Duodenal mucosa (tissue), 2 donors: ENCODE data around the gene ZBTB42.

Experiments
- H3K27ac ChIP-seq: one replicate; pipeline ENCODE4 v1.7.0; 2013; ENCODE audit warnings: low read depth, low read length
- H3K27me3 ChIP-seq, 2 donors: one replicate each; pipeline ENCODE4 v1.7.0; 2013; ENCODE audit warnings: low read length in 2 of 2, control low read depth in 1 of 2; ENCODE audit not compliant: insufficient read depth in 2 of 2, control insufficient read depth in 1 of 2
- H3K36me3 ChIP-seq, 2 donors: one replicate each; pipeline ENCODE4 v1.7.0; 2013; ENCODE audit warnings: low read length in 2 of 2, control low read depth in 1 of 2; ENCODE audit not compliant: insufficient read depth in 2 of 2, control insufficient read depth in 1 of 2
- H3K4me1 ChIP-seq, 2 donors: one replicate each; pipeline ENCODE4 v1.7.0; 2013; ENCODE audit warnings: low read length in 2 of 2, control low read depth in 1 of 2; ENCODE audit not compliant: insufficient read depth in 2 of 2, control insufficient read depth in 1 of 2
- H3K4me3 ChIP-seq, 2 donors: one replicate each; pipeline ENCODE4 v1.7.0; 2013; ENCODE audit warnings: low read length in 2 of 2, low read depth in 1 of 2
- H3K9ac ChIP-seq, 2 donors: one replicate each; pipeline ENCODE4 v1.7.0; 2013; ENCODE audit warnings: low read length in 2 of 2, low read depth in 1 of 2
- H3K9me3 ChIP-seq, 2 donors: one replicate each; pipeline ENCODE4 v1.7.0; 2013; ENCODE audit warnings: low read length in 2 of 2, control low read depth in 1 of 2; ENCODE audit not compliant: control insufficient read depth in 1 of 2

Gene ZBTB42

DNA sequence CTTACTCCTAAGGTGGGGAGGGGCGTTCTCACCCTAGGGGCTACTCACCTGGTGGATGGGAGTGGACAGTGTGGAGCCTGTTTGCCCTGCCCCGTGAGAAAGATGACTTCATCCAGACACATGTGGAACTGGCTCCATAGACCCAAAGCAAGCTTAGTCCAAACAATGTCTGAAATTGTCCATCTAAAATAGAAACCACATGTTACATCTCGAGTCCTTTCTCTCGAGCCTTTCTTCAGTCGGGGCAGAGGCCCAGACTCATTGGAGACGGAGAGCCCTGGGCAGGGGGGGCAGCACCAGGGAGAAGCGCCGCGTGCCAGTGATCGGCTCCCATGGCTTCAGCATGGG is 43.7 kb upstream of the ZBTB42 start:
- Histone ChIP-seq H3K9me3 (no peaks in the 10 kb centered on the region), H3K9ac (no peak overlapping the region), H3K36me3 (peaks cover 22 to 62% of the 10 kb centered on the region in 2 donors), H3K4me1 (peaks cover 27 to 32% of the 10 kb centered on the region in 2 donors), H3K4me3 (no peak overlapping the region), H3K27ac (no peak overlapping the region), H3K27me3 (no peaks in the 10 kb centered on the region)

DNA sequence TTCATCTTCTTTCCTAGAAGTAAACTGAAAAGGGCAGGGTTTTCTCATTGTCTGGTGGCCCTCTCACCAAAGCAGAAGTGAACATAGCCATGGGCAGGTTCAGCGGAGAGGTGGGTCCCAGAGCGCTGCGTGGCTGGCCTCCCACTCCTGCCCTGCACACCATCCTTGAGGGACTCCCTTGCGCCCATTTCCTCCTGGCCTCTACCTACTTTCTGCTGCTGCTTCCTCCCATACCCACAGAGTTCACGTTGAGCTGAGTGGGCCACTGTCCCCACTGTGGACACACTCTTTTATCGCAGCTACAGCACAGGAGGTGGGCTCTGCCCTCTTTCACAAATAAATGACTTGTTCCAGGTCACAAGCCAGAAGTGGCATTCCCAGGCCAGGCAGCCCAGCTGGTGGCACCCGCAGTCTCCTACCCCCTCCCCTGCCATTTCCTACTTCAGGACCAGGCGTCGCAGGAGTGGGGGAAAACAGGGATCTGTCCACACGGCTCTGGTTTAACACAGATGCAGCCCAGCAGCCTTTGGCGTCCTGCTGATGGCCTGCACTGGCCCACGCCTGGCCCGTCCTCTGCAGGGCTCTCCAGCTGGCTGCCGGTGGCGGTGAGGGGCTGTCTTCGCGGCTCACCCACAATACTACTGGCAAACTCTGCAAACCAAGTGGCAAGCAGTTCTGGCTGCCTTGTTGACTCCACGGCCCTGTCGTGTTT is 43.1 kb upstream of the ZBTB42 start:
- Histone ChIP-seq H3K4me3 (no peak overlapping the region), H3K27me3 (no peaks in the 10 kb centered on the region), H3K4me1 (peaks cover 25 to 32% of the 10 kb centered on the region in 2 donors), H3K9ac (no peak overlapping the region), H3K9me3 (no peaks in the 10 kb centered on the region), H3K36me3 (peaks cover 22 to 62% of the 10 kb centered on the region in 2 donors), H3K27ac (no peak overlapping the region)

DNA sequence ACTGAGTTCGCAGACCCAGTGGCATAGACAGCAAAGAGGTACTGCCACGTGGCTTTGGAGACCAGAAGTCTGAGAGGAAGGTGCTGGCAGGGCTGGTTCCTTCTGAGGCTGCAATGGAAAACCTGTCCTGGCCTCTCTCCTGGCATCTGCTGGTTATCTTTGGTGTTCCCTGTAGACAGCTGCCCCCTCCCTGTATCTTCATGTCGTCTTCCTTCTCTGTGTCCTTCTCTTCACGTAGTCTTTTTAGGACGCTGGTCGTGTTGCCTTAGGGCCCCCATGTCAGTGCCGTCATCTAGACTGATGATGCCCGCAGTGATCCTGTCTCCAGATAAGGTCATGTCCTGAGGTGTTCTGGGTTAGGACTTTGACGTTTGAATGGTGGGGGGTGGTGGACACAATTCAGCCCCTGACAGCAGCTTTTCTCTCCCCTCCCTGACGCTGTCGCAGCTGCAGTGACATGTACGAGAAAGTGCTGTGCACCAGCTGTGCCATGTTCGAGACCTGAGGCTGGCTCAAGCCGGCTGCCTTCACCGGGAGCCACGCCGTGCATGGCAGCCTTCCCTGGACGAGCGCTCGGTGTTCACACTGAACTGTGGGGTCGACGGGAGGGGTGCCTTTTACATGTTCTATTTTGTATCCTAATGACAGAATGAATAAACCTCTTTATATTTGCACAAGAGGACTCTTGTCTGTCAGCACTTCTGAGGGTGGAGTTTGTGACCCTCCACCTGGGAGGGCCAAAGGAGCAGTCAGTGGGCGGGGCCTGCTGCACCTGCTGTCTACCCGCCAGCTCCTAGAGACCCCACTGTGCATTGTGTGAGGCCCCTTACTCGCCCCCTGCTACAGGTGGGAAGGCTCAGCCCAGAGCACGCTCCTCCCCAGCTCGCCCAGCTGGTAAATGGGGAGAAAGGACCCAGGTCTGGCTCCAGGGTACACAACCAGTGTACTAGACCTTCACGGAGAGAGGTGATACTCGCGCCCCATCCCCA is 41.6 kb upstream of the ZBTB42 start:
- Histone ChIP-seq H3K4me1 (peaks cover 19 to 23% of the 10 kb centered on the region in 2 donors), H3K4me3 (no peak overlapping the region), H3K27ac (no peak overlapping the region), H3K27me3 (no peaks in the 10 kb centered on the region), H3K9me3 (no peaks in the 10 kb centered on the region), H3K36me3 (peaks cover 22 to 62% of the 10 kb centered on the region in 2 donors), H3K9ac (no peak overlapping the region)

DNA sequence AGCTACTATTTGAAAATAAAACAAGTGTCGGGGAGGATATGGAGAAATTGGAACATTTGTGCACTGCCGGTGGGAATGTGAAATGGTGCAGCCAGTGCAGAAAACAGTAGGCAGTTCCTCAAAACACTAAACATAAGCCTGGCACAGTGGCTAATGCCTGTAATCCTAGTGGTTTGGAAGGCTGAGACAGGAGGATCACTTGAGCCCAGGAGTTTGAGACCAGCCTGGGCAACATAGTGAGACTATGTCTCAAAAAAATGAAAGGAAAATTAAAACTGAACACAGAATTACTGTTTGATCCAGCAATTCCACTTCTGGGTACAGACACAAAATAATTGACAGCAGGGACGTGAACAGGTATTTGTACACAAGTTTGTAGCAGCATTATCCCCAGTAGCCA is 35.4 kb upstream of the ZBTB42 start:
- Histone ChIP-seq H3K4me1 (peaks cover 3 to 4% of the 10 kb centered on the region in 2 donors), H3K9me3 (no peaks in the 10 kb centered on the region), H3K4me3 (no peak overlapping the region), H3K36me3 (peaks cover 3 to 15% of the 10 kb centered on the region in 2 donors), H3K27ac (no peak overlapping the region), H3K27me3 (no peaks in the 10 kb centered on the region), H3K9ac (no peak overlapping the region)

DNA sequence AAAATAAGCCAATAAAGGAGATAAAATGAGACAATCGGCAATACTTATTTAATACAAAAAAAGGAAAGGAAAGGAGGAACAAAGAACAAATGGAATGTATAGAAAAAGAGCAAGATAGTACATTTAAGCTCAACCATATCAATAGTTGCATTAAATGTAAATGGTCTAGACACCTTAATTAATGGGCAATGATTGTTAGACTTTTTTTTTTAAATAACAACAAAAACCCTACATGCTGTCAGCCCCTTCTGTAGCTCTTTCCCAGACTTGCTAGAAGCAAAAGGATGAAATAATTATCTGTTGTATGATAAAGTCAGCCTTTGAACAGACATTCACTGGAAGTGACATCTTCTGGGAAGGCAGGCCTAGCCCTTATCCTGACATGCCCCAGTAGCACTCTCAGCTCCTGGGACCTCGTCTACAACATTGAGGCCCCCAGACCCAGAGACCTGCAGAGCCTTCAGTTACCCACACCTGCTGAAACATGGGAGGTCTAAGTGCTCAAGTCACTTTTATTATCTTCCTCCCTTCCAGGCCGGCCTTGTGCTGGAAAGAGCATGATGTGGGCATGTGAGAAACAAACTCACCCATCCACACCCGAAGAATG is 34.5 kb upstream of the ZBTB42 start:
- H3K9me3 ChIP-seq = peaks cover 0 to 5% of the 10 kb centered on the region in 2 donors
- H3K4me1 ChIP-seq = peaks cover 3 to 4% of the 10 kb centered on the region in 2 donors
- peaks cover 6 to 16% of the 10 kb centered on the region in 2 donors for H3K36me3 ChIP-seq
- no peak overlapping the region for H3K9ac ChIP-seq
- H3K4me3 ChIP-seq = no peak overlapping the region
- H3K27ac ChIP-seq = no peak overlapping the region
- no peaks in the 10 kb centered on the region for H3K27me3 ChIP-seq

DNA sequence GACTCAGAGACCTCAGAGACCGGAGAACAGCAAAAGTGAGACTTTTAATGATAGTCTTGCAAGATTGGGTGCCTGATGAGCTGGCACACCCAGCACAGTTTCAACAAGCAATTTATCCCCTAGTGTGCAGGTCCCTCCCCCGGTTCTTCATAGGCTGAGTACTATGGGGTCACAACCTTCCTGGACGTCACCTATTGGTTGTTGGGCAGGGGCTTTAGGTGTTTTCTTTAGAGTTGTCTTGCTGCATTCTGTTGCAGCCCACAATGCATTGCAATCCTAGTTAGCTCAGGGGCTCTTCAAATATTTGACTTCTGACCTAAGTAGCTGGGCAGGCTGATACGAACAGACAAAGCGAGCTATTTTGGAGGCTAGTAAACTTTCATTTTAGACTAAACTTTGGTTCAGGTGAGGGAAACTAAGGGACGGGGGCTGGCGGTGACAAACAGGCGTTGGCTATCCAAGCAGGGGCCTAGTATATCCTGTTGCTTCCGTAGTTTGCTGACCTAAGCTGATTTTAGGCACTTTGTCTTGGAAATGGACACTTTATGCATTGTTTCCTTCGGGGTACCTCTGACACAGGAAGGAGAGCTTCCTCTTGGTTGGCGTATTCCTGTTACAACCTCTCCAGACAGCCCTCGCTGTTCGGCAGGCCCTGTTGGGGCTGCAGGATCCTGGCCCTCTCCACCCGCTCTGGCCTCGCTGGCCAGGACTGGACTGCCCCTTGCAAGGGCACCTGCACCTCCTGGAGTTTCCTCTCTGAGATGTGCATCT is 33.9 kb upstream of the ZBTB42 start:
- H3K4me3 ChIP-seq = no peak overlapping the region
- H3K4me1 ChIP-seq = peaks cover 3 to 4% of the 10 kb centered on the region in 2 donors
- peaks cover 13 to 20% of the 10 kb centered on the region in 2 donors for H3K36me3 ChIP-seq
- H3K27ac ChIP-seq = no peak overlapping the region
- no peak overlapping the region for H3K9ac ChIP-seq
- peaks cover 0 to 5% of the 10 kb centered on the region in 2 donors for H3K9me3 ChIP-seq
- H3K27me3 ChIP-seq = no peaks in the 10 kb centered on the region

DNA sequence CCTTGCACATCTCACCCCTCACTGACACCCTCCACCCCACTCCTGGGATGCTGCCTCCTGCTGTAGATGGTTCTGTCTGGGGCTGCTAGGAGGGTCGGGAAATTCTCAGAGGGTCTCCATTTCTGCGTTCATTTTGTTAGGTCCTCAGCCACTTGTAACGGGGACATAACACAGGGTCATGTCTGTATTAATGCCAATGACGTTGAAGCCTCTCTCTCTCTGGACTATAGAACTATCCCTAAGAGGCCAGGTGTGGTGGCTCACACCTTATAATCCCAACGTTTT is 33.3 kb upstream of the ZBTB42 start:
- Histone ChIP-seq H3K27ac (no peak overlapping the region), H3K9me3 (peaks cover 0 to 5% of the 10 kb centered on the region in 2 donors), H3K9ac (no peak overlapping the region)

DNA sequence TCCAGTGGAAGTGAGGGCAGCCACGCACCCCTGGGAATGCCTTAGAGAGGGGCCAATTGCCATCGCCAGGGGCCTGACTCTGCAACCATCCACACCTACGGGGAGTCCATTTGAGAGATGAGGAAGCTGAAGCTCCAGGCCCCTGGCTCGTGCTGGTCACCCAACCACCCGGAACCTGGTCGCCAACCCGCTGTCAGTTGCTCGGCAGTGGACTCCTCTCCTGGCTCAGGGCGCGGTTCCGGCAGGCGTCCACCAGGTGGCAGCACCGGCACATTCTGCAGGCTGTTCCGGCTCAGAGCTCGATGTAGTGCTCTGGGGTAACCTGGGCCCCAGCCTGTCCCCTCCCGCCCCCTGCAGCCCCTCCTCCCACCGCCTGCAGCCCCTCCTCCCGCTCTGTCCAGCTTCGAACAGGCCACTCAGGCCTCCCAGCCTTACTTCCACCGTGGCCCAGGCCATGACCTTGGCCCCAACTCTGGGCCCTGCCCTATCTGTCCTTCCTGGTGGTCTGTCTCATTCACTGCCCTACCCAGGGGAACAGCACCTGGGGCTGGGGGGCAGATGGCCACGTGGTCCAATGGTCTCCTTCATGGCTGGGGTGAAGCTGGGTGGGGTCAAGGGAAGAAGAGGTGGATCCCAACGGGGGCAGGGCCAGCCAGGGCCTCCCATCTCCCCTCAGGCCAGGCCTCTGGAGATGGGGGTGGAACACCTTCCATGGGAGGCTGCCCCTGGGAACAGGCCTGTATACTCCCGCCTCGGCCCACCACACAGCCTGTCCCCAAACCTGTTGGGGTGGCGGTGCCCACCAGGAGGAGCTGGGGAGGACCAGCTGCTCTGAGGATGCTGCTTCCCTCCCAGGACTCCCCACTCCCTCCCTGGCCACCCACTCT is 32.2 kb upstream of the ZBTB42 start:
- Histone ChIP-seq H3K9me3 (peaks cover 0 to 5% of the 10 kb centered on the region in 2 donors), H3K36me3 (peaks cover 20 to 33% of the 10 kb centered on the region in 2 donors), H3K4me1 (peaks cover 3 to 4% of the 10 kb centered on the region in 2 donors), H3K9ac (no peak overlapping the region), H3K27me3 (no peaks in the 10 kb centered on the region), H3K27ac (no peak overlapping the region), H3K4me3 (no peak overlapping the region)

More for the DNA sequence above, 33.3 kb upstream of the ZBTB42 start:
- Histone ChIP-seq H3K4me1 (peaks cover 3 to 4% of the 10 kb centered on the region in 2 donors), H3K27me3 (no peaks in the 10 kb centered on the region), H3K36me3 (peaks cover 14 to 25% of the 10 kb centered on the region in 2 donors), H3K4me3 (no peak overlapping the region)
